GM13977 (cell line): Measurements from ENCODE around the gene CHMP3.
"Not testable (repeated sequence)": the region's sequence is repeated elsewhere in the genome, so short reads cannot be mapped to it uniquely, and the experiment has no call there.

ENCODE experiments used
- DNase-seq: peaks from one replicate; pipeline ENCODE4 v3.0.0; 2012; ENCODE audit warnings: low spot score
- in situ Hi-C: fragments of 300-500 bp; cut with MboI; formaldehyde crosslinking; loops from one replicate; pipeline ENCODE4 v1.12.0; 2022; ENCODE audit warnings: low sequenced_read_pairs, low pct_unique_long_range_greater_than_20kb, mixed read lengths, inconsistent platforms; ENCODE audit not compliant: unreplicated experiment
- TF ChIP-seq, protein P1 (sequence below): IDR thresholded peaks from 2 replicates; pipeline ENCODE4 v1.5.1; 2012; ENCODE audit warnings: mild to moderate bottlenecking, control low read depth; ENCODE audit not compliant: insufficient read depth; ENCODE audit errors: extremely low read depth, missing control alignments

The CHMP3 gene

GRCh38 chr2:86510436-86510933, 52.8 kb downstream of the CHMP3 start:
- no peak for DNase-seq
- in situ Hi-C loops: no loop called here

GRCh38 chr2:86507600-86507999, 55.6 kb downstream of the CHMP3 start:
- in situ Hi-C loops: no loop called here
- TF ChIP-seq, protein P1, sequence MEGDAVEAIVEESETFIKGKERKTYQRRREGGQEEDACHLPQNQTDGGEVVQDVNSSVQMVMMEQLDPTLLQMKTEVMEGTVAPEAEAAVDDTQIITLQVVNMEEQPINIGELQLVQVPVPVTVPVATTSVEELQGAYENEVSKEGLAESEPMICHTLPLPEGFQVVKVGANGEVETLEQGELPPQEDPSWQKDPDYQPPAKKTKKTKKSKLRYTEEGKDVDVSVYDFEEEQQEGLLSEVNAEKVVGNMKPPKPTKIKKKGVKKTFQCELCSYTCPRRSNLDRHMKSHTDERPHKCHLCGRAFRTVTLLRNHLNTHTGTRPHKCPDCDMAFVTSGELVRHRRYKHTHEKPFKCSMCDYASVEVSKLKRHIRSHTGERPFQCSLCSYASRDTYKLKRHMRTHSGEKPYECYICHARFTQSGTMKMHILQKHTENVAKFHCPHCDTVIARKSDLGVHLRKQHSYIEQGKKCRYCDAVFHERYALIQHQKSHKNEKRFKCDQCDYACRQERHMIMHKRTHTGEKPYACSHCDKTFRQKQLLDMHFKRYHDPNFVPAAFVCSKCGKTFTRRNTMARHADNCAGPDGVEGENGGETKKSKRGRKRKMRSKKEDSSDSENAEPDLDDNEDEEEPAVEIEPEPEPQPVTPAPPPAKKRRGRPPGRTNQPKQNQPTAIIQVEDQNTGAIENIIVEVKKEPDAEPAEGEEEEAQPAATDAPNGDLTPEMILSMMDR: no peak
- no peak for DNase-seq

More at GRCh38 chr2:86510436-86510933, 52.8 kb downstream of the CHMP3 start:
- TF ChIP-seq, protein P1: no peak

DNA sequence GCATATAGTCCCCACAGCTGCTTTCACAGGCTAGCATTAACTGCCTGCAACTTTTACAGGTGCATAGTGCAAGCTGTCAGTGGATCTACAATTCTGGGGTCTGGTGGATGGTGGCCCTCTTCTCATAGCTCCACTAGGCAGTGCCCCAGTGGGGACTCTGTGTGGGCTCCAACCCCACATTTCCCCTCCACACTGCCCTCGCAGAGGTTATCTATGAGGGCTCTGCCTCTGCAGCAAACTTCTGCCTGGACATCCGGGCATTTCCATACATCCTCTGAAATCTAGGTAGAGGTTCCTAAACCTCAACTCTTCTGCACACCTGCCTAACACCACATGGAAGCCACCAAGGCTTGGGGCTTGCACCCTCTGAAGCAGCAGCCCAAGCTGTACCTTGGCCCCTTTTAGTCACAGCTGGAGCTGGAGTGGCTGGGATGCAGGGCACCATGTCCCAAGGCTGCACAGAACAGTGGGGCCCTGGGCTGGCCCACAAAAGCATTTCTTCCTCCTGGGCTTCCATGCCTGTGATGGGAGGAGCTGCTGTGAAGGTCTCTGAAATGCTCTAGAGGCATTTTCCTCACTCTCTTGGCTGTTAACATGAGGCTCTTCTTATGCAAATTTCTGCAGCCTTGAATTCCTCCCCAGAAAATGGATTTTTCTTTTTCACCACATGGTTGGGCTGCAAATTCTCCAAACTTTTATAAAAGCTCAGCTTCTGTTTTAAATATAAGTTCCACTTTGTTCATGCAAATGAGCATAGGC, 62.7 kb downstream of the CHMP3 start:
- no peak for DNase-seq
- in situ Hi-C loops: no loop called here

GRCh38 chr2:86499326-86499725, 63.9 kb downstream of the CHMP3 start:
- in situ Hi-C loops: no loop called here
- no peak for DNase-seq
- TF ChIP-seq, protein P1: no peak

More for the DNA sequence above, 62.7 kb downstream of the CHMP3 start:
- TF ChIP-seq, protein P1: no peak

DNA sequence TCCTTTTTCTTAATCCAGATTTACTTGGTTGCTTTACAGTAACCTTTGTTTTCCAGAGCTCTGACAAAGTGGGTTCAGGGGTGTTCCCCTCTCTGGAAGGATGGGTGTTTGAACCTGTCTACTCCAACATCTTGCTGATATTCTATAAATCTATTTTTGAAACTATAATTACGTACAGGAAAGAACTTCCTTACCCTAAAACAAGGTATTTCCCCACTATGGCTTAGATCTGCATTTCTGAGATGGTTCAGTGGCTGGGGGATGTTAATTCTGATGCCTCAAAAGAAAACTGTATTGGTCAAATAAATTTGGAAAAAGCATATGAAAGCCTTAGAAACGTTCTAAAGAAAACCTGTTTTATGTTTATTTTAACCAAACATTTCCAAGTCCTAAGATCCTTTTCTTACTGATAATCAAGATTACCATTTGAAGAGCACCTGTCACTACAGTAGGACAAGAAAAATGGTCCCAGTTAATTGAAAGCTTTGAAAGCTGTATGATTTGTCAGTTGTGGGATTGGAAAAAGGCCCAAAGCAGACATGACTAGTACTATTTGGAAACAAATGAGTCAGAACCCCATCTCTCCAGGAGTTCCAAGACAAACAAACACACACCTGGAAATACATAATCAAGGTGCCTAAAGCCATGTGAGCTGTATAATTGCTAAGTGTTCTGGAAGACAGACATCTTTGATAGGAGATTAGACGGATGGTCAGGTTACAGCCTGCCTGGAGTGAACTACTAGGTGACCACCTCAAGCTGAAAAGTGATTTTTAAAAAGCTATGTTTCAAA, 64.6 kb downstream of the CHMP3 start:
- DNase-seq: no peak
- in situ Hi-C loops: no loop called here
- TF ChIP-seq, protein P1: no peak

- DNase-seq, in situ Hi-C loops: not testable (repeated sequence)
Measured at GRCh38 chr2:86496391-86496790, 66.9 kb downstream of the CHMP3 start.

GRCh38 chr2:86492048-86492453, 71.2 kb downstream of the CHMP3 start:
- DNase-seq: no peak

More at GRCh38 chr2:86492048-86492453, 71.2 kb downstream of the CHMP3 start:
- TF ChIP-seq, protein P1: no peak
- in situ Hi-C loops: no loop called here
